GM08714 (cell line): Measurements from ENCODE around the gene LMAN1.

ENCODE experiments used
- H3K4me3 ChIP-seq: fragments of 200-500 bp; sonication (Bioruptor generic); 2 replicates; pipeline ENCODE4 v1.5.1; 2014; ENCODE audit warnings: mild to moderate bottlenecking, low read length, inconsistent platforms
- ZNF274 ChIP-seq: IDR thresholded peaks from 2 replicates; pipeline ENCODE4 v1.6.1; 2012; ENCODE audit warnings: mild to moderate bottlenecking, low read depth, low read length

Gene LMAN1

DNA sequence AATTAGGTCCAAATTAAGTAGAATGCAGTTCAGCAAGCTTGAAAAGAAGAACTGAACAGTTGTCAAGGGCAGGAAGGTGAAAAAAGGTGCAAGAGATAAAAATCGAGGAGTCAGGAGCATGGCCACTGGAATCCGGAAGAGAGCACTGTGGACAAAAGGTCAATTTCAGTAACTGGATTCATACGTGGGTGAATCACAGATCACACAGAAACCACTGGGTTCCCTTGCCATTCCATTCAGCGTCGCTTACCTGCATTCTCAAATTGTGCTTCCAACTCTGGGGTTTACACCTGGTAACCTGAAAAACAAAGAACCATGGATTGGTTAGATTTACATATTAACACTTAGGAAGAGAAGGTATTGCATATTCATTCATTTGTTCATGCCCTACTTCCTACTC, 21.6 kb upstream of the LMAN1 start:
- no peak for TF ChIP-seq ZNF274
- no peak overlapping the region for H3K4me3 ChIP-seq

DNA sequence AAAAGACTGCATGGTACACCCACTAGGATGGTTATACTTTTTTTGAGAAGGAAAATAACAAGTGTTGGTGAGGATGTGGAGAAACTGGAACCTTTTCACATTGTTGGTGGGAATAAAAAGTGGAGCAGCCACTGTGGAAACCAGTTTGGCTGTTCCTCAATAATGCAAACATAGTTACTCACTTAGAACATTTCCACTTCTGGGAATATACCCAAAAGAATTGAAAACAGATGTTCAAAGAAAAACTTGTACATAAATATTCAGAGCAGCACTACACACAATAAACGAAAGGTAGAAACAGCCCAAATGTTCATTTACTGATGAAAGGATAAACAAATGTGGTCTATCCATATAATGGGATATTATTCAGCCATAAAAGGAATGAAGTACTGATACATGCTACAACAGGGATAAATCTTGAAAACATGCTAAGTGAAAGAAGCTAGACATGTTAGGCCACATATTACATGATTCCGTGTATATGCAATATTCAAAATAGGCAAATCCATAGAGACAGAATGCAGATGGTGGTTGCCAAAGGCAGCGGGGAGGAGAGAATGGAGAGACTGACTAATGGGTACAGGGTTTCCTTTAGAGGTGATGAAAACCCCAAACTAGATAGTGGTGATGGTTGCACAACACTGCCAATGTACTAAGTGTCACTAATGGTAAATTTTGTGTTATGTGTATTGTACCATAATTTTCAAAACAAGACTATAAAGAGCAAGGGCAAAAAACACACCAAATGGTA, 20.9 kb upstream of the LMAN1 start:
- TF ChIP-seq ZNF274, result no peak
- no peak overlapping the region for H3K4me3 ChIP-seq

DNA sequence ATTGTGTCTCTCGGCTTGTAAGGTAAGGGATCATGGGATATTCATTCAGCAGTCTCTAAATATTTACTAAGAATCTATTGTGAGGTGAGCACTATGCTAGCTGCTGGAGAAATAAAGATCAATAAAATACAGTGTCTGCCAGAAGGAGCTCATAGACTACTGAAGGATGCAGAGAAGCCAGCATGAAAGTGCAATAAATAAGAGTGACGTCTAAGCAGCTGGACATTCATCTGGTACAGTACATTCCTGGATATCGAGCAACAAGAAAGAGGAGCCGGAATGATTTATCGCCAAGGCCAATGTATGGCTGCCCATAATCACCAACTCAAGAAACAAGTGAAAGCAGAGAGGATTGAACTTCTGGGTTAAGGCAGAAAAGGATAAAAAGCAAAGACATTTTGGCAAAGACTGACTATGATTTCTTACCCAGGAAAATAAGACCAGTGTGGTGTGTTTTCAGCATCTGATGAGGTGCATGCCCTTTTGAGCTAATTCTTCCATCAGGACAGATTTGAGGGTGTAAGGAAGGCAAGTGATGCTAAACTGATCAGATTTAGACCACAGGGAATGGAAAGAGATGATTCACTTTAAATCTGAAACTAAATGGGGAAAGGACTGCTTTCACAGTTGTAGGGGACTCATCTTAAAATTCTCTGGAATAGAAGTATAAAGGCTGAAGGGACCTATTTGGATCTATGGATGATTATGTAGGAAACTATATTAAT, 18.7 kb upstream of the LMAN1 start:
- no peak for TF ChIP-seq ZNF274
- no peak overlapping the region for H3K4me3 ChIP-seq

DNA sequence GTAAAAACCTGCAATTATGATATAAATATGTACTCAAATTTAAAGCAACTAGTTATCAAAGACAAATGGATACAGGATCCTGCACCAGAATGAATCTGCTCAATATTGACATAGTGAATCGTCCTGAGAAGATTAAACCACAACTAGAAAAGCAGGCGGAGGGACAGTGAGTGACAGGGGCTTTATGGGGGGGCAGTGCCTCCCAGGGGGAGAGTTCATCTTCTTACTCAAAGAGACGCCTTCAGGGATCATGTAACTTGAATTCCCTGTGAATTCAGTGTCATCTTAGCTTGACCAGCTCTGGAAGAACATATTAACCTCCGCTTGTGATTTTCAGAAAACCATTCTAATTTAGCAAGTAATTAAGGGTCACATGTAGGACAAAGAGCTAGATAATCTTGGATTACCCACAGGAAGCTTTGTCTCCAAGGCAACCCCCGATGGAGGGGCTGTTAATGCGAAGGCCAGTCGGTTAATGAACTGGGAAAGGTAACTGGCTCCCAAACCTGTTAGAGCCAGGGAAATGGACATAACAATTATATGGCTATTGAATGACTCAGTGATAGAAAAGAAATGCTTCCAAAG, 17.4 kb upstream of the LMAN1 start:
- TF ChIP-seq ZNF274, result no peak

DNA sequence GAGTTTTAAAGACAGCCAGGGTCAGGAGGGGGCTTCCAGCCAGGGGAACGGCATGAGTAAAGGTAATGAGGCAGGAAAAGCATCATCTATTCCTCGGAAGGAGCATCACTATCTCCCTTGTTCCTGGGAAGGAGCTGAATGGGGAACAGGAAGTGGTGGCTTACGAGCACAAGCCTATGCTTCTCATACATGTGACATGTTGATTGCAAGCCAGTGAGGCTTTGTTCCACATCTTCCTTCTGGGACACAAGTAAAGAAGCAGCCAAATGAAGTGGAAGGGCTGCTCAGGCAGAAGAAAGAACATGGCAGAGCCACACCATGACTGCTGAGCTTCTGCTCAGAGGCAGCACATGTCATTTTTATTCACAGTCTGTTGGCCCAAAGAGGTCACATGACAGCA, 15.1 kb upstream of the LMAN1 start:
- H3K4me3 ChIP-seq, result no peak overlapping the region
- no peak for TF ChIP-seq ZNF274

More for the DNA sequence above, 17.4 kb upstream of the LMAN1 start:
- H3K4me3 ChIP-seq, result no peak overlapping the region

DNA sequence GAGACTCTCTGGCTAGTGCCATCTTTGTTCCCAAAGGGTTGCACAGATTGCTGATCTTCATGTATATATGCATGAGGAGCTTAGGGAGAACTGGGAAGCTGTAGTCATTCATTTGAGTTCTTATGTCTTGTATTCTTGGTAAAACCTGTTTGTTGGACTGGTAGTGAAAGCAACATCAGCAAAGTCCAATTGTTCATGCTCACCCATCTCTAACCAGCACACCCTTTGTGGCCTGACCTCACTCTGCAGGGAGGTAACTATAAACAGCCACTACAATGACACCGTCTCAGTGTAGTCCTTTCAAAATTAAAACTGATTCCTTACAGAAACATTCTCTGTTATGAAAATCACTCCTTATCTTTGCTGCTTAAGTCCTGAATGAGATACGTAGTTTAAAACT, 13.9 kb upstream of the LMAN1 start:
- no peak overlapping the region for H3K4me3 ChIP-seq
- no peak for TF ChIP-seq ZNF274

DNA sequence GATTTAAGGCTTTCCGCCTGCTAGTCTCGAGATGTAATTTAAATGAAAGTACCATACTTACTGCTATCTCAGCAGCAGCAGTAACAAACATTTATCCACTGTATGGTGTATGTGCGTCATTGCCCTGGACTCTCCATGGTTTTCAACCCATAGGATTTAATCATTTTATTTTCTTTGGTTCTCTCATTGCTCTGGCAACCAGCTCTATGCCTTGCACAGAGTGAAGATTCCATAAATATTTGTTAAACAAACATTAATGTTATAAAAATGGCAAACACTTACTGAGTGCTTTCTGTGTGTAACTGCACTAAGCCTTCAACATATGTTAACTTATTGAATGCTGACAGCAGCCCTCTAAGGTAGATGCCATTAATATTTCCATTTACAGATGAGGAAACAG, 1.3 kb upstream of the LMAN1 start:
- H3K4me3 ChIP-seq, result no peak overlapping the region
- no peak for TF ChIP-seq ZNF274

DNA sequence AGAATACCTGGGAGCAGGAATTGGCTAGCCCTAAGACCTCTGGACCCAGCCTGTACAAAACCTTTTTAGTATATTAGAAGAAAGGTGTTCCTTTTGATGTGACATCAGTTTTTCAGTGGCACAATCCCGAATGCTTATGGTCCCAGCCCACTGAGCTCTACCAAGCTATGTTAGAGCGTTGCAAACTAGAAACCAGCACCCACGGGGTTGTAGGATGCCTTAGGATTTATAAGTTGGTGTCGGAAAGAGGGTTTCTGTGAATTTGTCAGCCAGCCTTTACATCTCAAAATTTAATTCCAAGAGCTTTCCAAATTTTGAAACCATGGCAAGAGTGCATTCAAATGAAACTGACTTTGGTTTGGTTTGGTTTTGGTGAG, 499 bp upstream of the LMAN1 start:
- TF ChIP-seq ZNF274, result no peak
- peak overlapping the region; percentile 73 for H3K4me3 ChIP-seq

DNA sequence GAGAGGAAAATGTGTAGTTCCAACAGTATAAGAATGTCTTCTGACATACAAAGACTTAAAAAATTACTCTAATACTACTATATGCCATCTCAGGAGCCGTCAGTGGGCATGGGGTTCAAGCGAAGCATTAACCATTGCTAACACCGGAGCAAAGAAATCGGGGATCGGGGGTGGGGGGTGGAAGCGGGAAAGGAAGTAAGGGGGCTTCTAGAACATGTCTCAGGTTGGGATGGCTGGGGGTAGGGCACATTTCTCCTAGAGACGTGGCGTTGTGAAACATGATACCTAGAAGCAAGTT, 702 bp downstream of the LMAN1 start:
- H3K4me3 ChIP-seq, result peak overlapping the region; percentile 96
- TF ChIP-seq ZNF274, result no peak

DNA sequence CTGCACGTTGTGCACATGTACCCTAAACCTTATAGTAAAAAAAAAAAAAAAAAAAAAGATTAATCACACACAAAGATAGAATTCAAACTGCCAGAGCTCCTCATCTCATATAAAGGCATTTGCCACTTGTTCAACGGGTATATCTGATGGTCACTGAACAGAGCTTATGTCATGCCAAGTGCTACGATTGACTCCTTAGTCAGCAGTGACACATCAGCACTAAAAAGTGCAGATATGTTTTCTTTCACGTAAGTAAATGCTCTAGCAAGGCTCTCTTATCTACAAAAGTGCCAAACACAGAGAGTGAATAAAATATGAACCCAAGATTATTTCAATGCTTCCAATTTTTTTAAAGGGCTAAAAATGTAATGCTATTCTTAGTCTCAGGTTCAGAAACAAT, 1.1 kb downstream of the LMAN1 start:
- H3K4me3 ChIP-seq, result peak overlapping the region; percentile 96; the same call in 1 of the 2 replicates
- no peak for TF ChIP-seq ZNF274

DNA sequence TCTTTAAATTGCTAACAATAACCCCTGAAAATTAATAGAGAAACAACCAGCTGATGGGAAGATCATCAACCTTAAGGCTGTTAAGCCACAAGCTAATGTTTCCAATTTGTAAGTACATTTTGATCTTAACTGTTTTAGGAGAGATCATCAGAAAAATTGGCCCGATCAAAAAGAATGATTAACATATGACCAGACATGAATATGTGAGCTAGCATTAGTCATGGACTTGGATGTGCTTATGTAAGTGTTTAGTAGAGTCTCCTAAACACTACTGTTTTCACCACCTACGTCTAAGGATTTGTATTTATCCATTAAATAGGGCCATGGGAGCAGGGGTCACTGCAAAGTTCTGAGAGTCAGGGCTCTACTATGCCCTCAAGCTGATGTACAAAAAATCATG, 4.3 kb downstream of the LMAN1 start:
- no peak for TF ChIP-seq ZNF274
- no peak overlapping the region for H3K4me3 ChIP-seq

DNA sequence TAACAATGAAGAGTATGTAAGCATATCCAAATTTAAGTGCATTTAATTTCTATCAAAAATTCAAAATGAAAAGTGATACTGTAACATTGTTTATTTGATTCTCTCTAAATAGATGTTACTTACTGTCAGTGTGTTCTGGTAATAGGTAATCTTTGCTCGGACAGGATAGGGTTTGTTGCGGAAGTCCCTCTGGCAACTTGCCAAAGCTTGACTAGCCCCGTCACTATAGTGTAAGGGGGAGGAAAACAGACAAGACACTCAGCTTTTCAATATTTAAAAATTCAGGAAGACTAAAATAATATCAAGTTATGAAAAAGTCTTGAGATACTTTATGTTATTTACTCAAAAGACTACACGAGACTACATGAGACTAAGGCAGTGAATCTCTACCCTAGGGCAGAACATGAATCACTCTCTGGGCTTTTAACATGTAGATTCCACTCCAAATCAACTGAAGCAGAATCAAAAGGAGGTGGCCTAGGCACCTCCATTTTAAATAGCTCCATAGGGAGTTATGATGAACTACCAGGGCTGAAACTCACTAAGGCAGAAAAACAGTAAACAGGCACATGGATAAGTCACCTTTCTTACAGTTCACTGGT, 5.9 kb downstream of the LMAN1 start:
- TF ChIP-seq ZNF274, result no peak
- H3K4me3 ChIP-seq, result no peak overlapping the region

DNA sequence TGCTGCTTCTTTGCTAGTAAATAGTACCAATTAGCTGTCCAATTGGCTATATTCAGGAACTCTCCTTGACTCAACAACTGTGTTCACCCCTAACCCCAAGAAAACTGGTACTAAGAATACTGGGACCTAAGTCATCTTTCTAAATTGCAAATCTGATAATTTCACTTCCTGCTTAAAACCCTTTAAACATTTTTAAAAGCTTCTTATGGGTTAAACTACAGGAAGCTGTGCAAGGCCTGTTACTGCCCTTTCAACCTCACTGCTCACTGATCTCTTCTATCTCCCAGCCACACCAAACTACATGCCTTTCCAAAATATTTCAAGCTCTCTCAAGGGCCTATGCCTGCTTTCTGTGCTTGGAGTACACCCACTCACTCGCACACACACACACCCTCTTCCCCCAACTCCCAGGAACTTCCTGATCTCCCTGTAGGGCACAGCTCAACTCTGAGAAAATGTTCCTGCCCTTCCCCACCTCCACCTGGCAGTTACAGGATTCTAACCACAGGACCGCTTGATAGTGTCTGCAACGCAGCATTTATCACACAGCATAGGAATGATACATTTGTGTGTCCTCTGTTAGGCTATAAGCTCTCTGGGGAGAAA, 6.7 kb downstream of the LMAN1 start:
- no peak for TF ChIP-seq ZNF274
- H3K4me3 ChIP-seq, result no peak overlapping the region

DNA sequence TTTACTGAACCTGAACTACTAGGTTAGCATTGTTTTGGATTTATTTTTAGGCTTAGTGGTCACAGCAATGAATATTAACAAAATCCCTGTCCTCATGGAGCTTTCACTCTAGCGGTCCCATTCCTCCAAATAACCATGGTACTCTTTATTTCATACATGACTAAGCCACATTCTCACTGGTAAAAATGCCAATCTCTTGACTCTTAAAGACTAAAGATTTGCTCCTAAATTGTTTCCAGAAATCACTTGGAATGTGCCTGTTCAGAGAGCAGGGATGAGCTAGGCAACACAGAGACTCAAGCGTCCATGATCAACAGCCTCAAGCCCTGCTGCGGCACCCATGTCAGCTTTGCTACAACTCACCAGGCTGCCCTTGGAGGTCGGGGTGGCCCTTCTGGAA, 13.5 kb downstream of the LMAN1 start:
- no peak overlapping the region for H3K4me3 ChIP-seq
- no peak for TF ChIP-seq ZNF274
